HepG2 (cell line): ENCODE results near the gene AOX1.

Source experiments
- EP300 ChIP-seq, 3 experiments: sonication (generic) in 1 of 3; formaldehyde crosslinking in 1 of 3; IDR thresholded peaks; 2 replicates each; pipeline versions ENCODE4 v1.5.1 to v1.6.1; 2011 to 2020; ENCODE audit warnings: low read depth in 2 of 3, low read length in 2 of 3, borderline replicate concordance in 1 of 3, improper control_type of control experiment in 1 of 3, mild to moderate bottlenecking in 1 of 3, missing genetic modification reagents in 1 of 3, moderate library complexity in 1 of 3
- SSRP1 ChIP-seq: IDR thresholded peaks from 2 replicates; pipeline ENCODE4 v1.6.1; 2016; ENCODE audit warnings: control low read depth
- ZFP37 ChIP-seq: sonication (generic); formaldehyde crosslinking; IDR thresholded peaks from 2 replicates; pipeline ENCODE4 v1.4.0; 2020; ENCODE audit warnings: missing genetic modification reagents, borderline replicate concordance
- ZNF263 ChIP-seq: sonication (generic); formaldehyde crosslinking; IDR thresholded peaks from 2 replicates; pipeline ENCODE4 v1.4.0; 2020; ENCODE audit warnings: missing genetic modification reagents
- ZNF383 ChIP-seq: sonication (generic); formaldehyde crosslinking; IDR thresholded peaks from 2 replicates; pipeline ENCODE4 v1.4.0; 2020; ENCODE audit warnings: missing genetic modification reagents, mild to moderate bottlenecking, borderline replicate concordance
- TF ChIP-seq, protein P1 (sequence below): sonication (generic); formaldehyde crosslinking; IDR thresholded peaks from 2 replicates; pipeline ENCODE4 v1.8.1; 2023; ENCODE audit warnings: mild to moderate bottlenecking, inconsistent platforms, moderate library complexity, missing genetic modification reagents, borderline replicate concordance

DNA sequence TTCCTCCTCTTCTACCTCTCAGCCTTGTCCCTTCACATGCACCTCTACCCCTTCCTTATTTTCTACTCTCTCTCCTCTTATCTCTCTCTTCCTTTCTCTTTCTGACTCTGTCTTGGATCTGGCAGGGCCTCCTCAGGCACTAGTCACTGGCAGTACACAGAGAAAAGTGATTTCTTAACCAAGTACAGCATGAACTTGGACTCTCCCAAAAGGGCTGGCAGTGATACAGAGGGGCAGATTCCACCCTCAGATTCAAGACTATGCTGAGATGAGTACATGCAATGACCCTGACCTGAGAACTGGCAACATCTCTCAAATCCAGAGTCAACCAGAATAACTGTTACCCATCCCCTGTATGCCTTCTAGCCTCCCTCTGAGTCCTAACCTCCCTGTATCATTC is 4.3 kb downstream of the AOX1 start:
- no peak for TF ChIP-seq ZNF383
- TF ChIP-seq, protein P1, sequence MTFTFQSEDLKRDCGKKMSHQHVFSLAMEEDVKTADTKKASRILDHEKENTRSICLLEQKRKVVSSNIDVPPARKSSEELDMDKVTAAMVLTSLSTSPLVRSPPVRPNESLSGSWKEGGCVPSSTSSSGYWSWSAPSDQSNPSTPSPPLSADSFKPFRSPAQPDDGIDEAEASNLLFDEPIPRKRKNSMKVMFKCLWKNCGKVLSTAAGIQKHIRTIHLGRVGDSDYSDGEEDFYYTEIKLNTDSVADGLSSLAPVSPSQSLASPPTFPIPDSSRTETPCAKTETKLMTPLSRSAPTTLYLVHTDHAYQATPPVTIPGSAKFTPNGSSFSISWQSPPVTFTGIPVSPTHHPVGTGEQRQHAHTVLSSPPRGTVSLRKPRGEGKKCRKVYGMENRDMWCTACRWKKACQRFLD, result no peak
- TF ChIP-seq SSRP1 (CRISPR knock-in tag), result no peak
- no peak for TF ChIP-seq ZNF263
- TF ChIP-seq ZFP37 (CRISPR knock-in tag), result no peak
- no peak for TF ChIP-seq EP300 (IDR thresholded peaks at IDR 0.05; ENCODE audit: low read depth in 2 of 2, low read length in 2 of 2)
- no peak for TF ChIP-seq EP300 (CRISPR knock-in tag; IDR thresholded peaks at IDR 0.05; ENCODE audit: borderline replicate concordance)
